ENCODE measurements around the gene PTPN3.

DNA sequence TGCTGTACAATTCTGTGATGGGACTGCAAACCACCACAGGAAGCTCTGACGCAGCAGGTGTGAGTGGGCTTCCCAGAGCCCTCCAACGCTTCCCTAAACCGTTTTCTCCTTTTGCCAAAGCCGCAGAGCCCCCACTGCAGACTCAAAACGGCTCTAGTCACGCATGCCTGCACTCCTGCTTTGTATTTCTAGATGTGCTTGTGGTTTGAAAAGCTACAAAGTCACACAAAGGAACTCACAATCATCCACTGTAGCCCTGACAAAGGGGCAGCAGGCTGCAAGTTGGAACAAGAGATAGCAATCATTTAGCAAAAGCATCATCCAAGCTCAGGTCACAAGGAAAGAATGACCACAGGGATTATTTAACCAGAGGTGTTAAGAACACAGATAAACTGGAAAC lies 79.3 kb downstream of the PTPN3 start:
- TF ChIP-seq, protein P1, sequence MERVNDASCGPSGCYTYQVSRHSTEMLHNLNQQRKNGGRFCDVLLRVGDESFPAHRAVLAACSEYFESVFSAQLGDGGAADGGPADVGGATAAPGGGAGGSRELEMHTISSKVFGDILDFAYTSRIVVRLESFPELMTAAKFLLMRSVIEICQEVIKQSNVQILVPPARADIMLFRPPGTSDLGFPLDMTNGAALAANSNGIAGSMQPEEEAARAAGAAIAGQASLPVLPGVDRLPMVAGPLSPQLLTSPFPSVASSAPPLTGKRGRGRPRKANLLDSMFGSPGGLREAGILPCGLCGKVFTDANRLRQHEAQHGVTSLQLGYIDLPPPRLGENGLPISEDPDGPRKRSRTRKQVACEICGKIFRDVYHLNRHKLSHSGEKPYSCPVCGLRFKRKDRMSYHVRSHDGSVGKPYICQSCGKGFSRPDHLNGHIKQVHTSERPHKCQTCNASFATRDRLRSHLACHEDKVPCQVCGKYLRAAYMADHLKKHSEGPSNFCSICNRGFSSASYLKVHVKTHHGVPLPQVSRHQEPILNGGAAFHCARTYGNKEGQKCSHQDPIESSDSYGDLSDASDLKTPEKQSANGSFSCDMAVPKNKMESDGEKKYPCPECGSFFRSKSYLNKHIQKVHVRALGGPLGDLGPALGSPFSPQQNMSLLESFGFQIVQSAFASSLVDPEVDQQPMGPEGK (CRISPR knock-in tag; IDR thresholded peaks at IDR 0.05; ENCODE audit: borderline replicate concordance) = no peak
- TF ChIP-seq ZNF70 (CRISPR knock-in tag; IDR thresholded peaks at IDR 0.05) (no peak), ISL1 (CRISPR knock-in tag; IDR thresholded peaks at IDR 0.05) (no peak), ZFP3 (CRISPR knock-in tag; IDR thresholded peaks at IDR 0.05) (no peak), SNAI2 (CRISPR knock-in tag; IDR thresholded peaks at IDR 0.05) (no peak), ARNTL (CRISPR knock-in tag; IDR thresholded peaks at IDR 0.05; ENCODE audit: borderline replicate concordance, low read depth) (no peak), GLIS3 (CRISPR knock-in tag; IDR thresholded peaks at IDR 0.05) (no peak), ZNF8 (CRISPR knock-in tag; IDR thresholded peaks at IDR 0.05) (no peak), TCF4 (CRISPR knock-in tag; IDR thresholded peaks at IDR 0.05; ENCODE audit: borderline replicate concordance) (no peak), PPARA (CRISPR knock-in tag; IDR thresholded peaks at IDR 0.05; ENCODE audit: borderline replicate concordance) (no peak), ZNF565 (CRISPR knock-in tag; conservative IDR thresholded peaks at IDR 0.05; ENCODE audit: low read depth) (no peak)
- TF ChIP-seq, protein P2, sequence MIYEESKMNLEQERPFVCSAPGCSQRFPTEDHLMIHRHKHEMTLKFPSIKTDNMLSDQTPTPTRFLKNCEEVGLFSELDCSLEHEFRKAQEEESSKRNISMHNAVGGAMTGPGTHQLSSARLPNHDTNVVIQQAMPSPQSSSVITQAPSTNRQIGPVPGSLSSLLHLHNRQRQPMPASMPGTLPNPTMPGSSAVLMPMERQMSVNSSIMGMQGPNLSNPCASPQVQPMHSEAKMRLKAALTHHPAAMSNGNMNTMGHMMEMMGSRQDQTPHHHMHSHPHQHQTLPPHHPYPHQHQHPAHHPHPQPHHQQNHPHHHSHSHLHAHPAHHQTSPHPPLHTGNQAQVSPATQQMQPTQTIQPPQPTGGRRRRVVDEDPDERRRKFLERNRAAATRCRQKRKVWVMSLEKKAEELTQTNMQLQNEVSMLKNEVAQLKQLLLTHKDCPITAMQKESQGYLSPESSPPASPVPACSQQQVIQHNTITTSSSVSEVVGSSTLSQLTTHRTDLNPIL (CRISPR knock-in tag; IDR thresholded peaks at IDR 0.05; ENCODE audit: low read depth) = no peak
- TF ChIP-seq, protein P3, sequence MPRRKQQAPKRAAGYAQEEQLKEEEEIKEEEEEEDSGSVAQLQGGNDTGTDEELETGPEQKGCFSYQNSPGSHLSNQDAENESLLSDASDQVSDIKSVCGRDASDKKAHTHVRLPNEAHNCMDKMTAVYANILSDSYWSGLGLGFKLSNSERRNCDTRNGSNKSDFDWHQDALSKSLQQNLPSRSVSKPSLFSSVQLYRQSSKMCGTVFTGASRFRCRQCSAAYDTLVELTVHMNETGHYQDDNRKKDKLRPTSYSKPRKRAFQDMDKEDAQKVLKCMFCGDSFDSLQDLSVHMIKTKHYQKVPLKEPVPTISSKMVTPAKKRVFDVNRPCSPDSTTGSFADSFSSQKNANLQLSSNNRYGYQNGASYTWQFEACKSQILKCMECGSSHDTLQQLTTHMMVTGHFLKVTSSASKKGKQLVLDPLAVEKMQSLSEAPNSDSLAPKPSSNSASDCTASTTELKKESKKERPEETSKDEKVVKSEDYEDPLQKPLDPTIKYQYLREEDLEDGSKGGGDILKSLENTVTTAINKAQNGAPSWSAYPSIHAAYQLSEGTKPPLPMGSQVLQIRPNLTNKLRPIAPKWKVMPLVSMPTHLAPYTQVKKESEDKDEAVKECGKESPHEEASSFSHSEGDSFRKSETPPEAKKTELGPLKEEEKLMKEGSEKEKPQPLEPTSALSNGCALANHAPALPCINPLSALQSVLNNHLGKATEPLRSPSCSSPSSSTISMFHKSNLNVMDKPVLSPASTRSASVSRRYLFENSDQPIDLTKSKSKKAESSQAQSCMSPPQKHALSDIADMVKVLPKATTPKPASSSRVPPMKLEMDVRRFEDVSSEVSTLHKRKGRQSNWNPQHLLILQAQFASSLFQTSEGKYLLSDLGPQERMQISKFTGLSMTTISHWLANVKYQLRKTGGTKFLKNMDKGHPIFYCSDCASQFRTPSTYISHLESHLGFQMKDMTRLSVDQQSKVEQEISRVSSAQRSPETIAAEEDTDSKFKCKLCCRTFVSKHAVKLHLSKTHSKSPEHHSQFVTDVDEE (CRISPR knock-in tag; IDR thresholded peaks at IDR 0.05) = no peak
